GM19468 (cell line): Measurements from ENCODE around the gene MBTPS1.
"Not testable (repeated sequence)": the region's sequence is repeated elsewhere in the genome, so short reads cannot be mapped to it uniquely, and the experiment has no call there.

Experiments used
- ATAC-seq: cut with Tn5 transposase; IDR thresholded peaks from one replicate; pipeline ENCODE4 v1.9.1; 2021; ENCODE audit warnings: mild to moderate bottlenecking, moderate library complexity, moderate number of reproducible peaks; ENCODE audit not compliant: unreplicated experiment; ENCODE audit errors: extremely low read depth

The MBTPS1 gene

DNA sequence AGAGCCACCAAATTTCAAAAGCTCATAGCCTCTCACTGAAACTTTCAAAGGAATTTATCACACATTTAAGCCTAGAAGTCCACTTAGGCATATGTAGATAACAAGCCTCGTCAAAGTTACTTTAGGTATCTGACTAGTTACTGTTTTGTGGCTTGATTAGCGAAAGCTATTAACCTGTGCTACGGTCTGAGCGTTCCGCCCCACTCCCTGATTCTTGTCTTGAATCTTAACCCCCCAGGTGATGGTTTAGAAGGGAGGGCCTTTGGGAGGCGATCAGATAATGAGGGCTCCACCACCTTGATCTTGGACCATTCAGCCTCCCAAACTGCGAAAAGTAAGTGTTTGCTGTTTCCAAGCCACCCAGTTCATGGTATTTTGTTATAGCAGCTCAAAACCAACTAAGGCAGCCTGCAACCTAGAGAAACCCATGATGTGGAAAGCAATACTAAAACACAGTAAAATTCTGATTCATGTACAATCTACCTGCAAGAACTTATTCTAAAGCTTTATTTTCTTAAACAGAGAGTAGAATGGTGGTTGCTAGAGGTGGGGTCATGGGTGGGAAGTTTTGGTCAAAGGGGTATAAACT, 21.1 kb upstream of the MBTPS1 start:
- ATAC-seq = no peak

DNA sequence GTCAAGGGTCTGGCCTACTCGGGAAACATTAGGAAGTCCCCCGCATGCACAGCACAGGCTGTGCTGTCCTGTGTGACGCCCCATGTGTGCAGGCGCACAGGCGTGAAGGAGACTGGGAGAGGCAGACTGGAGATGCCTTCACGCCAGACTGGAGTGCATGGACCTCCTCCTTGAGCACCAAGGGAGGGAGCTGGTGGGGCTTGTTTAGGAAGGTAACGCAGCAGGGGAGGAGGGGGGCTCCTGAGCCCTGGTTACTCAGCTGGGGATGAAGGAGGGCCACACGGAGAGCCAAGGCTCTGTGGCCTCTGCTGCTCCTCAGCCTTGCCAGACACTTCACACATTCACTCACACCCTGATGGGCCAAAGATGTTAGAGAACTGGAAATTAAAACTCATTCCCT, 20.5 kb upstream of the MBTPS1 start:
- no peak for ATAC-seq

DNA sequence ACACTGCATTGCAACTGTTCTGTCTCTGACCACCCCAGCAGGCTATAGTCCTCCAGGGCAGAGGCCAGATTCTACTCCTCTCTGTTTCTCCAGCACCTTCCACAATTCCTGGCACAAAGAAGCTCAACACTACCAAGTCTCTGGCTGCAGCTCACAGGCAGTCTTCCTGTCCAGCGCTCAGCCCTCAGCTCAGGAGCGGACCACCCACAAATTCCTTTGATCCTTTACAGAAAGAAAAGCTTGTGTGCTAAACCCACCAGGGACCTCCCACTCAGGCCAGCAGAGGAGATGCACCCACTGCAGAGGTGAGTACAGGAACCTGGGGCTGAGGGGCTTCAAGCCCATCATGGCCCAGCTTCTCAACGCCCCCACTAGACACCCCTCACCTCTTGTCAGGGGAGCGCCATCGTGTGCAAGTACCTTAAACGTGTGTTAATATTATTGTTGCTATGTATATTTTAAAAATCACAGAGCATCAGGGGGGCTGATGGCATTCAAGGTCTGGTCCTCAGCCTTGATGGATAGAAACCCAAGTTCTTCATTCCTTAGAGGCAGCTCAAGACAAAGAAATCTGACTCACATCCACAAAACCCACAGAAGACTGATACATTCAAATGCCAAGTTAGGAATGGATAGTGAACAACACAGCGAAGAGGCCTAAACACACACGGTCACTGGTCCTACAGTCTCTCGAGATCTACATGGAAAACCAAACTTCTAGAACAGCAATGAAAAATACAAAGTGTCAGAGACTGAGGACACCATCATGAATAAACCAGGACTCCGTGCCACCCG, 19.8 kb upstream of the MBTPS1 start:
- no peak for ATAC-seq

GRCh38 chr16:84132527-84133285, 16.0 kb upstream of the MBTPS1 start:
- ATAC-seq = no peak

DNA sequence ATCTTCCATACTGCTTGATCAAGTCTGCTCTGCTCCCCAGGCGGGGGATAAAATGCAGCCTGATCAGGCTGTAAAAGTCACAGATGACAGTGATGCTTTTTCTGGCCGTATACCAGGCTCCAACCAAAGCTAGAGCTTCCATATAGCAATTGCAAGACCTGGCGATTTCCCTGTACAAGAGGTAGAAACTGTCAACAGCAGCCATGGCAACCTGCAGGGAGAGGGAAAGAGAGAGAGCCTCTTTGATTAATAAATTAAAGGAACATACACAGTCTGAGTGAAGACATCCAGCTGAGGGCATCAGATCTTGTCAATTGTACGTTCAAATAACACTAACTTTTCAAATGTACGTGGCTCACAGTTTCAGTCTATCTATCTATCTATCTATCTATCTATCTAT, 14.4 kb upstream of the MBTPS1 start:
- no peak for ATAC-seq

DNA sequence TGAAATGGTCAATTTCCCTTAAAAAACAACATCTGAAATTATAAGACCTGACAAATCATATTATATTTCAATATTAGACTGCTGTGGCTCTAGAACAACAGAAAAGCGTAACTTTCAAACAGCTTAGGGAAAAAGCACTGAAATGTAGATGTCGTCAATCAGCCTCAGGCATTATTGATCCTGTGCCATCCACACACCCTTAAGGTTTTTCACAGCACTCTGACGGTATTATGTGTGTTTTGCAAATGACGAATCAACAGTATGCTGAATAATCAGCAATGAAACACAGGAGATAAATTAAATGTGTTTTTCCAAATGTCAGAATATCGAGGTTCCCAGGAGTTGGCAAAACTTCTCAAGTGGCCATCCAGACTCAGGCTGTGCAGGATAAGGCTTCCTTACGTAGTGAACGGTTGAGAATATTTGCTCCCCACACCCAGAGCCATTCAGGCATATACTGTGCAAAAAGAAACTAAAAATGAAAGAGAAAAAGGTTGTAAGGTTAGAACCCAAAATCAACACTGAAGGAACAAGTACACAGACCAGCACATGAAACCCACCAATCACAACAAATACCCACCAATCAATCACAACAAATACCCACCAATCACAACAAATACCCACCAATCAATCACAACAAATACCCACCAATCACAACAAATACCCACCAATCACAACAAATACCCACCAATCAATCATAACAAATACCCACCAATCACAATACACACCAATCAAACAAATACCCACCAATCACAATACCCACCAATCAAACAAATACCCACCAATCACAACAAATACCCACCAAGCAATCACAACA, 7.7 kb upstream of the MBTPS1 start:
- no peak for ATAC-seq

DNA sequence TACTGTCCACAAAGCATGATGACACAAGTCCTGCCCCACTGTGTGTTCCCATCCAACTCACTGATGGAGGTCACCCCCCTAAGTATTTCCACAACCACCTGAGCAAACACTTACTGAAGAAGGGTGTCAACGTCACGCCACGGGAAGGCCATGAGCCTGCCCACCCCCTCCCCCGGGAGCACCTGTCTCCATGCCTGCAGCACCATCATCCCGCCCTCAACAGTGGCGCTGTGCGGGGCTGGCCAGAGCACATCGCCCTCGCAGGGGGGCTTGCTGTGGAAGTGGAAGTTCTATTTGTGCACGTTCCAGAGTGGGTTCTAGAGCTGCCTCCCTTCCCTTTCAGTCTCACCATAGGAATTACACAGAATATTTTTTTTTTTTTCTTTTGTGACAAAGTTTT, 4.3 kb upstream of the MBTPS1 start:
- no peak for ATAC-seq

- ATAC-seq = no peak
Measured at GRCh38 chr16:84120023-84120422, 3.3 kb upstream of the MBTPS1 start.

GRCh38 chr16:84119368-84119767, 2.6 kb upstream of the MBTPS1 start:
- ATAC-seq = no peak

- not testable (repeated sequence) for ATAC-seq
Measured at GRCh38 chr16:84118315-84118714, 1.6 kb upstream of the MBTPS1 start.

GRCh38 chr16:84117494-84117843, 727 bp upstream of the MBTPS1 start:
- no peak for ATAC-seq

DNA sequence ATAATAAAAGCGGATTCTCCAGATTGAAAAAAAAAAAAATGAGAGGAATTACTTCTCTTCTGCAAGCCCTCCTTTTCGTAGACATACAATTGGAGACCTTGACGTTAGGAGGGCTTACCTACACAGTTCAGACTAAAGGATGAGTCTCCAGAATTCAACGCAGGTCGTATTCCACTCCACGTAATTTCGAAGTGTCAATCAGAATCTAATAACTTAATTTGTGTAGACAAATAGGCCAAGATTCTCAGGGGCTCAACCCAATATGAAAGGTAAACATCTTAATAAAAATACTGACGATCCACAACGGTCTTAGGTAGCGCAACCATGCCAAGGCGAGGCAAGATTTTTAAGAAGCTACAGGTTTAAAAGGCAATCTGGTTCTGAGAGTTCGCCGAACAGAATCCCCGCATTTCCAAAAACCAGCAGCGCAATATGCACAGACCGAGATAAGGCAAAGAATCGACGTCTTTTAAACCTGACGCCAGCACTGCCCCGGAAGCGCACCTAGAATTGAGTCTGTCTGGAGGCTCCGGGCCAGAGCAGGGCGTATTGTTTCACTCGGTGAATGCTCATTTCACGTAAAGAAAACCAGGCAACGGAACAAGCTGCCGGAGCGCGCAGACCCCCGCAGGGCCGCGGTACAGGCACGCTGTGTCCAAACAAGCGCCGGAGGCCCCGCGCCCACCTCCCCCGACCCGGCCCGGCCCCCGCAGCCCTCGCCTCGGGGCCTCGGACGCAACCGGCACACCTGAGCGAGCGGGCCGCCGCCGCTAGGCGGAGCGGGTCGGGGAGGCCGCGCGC, 623 bp downstream of the MBTPS1 start:
- ATAC-seq = peak; percentile 13

DNA sequence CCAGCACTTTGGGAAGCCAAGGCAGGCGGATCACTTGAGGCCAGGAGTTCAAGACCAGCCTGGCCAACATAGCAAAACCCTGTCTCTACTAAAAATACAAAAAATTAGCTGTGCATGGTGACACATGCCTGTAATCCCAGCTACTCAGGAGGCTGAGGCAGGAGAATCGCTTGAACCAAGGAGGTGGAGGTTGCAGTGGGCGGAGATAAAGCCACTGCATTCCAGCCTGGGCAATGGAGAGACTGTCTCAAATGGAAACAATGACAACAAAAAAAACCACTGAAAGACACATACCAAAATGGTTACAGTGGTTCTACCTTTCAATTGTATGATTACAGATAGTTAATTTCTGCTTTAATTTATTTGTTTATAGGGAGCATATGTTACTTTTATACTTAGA, 4.8 kb downstream of the MBTPS1 start:
- ATAC-seq = not testable (repeated sequence)

DNA sequence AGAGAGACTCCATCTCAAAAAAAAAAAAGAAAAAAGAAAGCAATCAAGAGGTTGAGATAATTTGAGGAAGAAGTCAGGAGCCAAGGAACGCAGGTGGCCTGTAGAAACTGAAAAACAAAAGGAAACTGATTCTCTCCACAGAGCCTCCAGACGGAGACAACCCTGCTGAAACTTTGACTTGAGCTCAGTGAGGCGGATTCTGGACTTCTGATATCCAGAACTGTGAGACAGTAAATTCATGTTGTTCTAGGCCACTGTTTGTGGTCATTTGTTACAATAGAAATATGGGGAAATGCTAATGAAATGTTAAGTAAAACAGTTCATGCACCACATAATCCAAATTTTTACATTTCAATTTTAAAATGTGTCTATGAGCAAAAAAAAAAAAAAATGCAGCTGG, 5.2 kb downstream of the MBTPS1 start:
- no peak for ATAC-seq

DNA sequence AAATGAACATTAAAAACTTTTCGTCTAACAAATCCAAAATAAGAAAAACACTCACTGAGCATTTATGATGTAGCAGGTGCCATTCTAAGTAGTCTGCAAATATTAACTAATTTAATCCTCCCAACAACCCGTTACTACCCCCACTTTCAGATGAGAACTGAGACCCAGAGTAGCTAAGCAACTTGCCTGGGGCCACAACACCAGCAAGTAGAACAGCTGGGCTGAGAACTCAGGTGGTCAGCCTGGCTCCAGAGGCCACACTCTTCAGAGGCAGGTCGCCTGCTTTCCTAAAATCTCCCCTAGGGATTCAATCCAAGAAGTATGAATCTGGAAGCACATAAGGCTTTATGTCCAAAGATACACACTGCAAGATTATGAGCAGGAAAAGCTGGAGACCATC, 6.2 kb downstream of the MBTPS1 start:
- no peak for ATAC-seq

GRCh38 chr16:84109598-84110335, 7.0 kb downstream of the MBTPS1 start:
- ATAC-seq = no peak

DNA sequence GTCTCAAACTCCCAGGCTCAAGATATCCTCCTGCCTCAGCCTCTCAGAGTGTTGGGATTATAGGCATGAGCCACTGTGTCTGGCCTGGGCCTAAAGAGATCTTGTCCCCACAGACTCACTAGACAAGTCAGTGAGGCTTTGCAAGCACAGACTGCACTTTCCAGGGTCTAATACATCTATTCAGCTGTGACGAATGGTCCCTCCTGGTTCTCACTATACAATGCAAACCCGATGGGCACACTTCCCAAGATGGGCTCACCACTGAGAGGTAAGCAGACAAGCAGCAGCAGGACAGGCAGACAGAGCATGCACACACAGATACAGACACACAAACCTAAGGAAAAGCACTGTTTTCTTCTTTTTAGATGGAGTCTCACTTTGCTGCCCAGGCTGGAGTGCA, 8.8 kb downstream of the MBTPS1 start:
- no peak for ATAC-seq

GRCh38 chr16:84105948-84106740, 10.6 kb downstream of the MBTPS1 start:
- ATAC-seq = no peak
